Measurements from ENCODE around the gene DLG2.

DLG2 gene

GRCh38 chr11:83862033-83862432, 1765.1 kb downstream of the DLG2 start:
- Histone ChIP-seq H3K4me2 (ENCODE audit: low read depth, low read length) (no peak overlapping the region), H3K27me3 (replicated peaks; ENCODE audit: insufficient read depth, low read length) (no peaks in the 10 kb centered on the region), H3K9ac (ENCODE audit: low read length) (no peak overlapping the region), H3K4me1 (ENCODE audit: low read length) (no peaks in the 10 kb centered on the region), H4K20me1 (ENCODE audit: insufficient read depth, low read length) (no peaks in the 10 kb centered on the region), H3K27ac (ENCODE audit: low read length) (no peak overlapping the region), H3K36me3 (replicated peaks; ENCODE audit: insufficient read depth, low read length) (no peaks in the 10 kb centered on the region), H3K9me2 (replicated peaks; ENCODE audit: insufficient read depth, low read length) (no peaks in the 10 kb centered on the region), H3F3A (ENCODE audit: insufficient read depth, low read length) (no peaks in the 10 kb centered on the region), H3K79me2 (ENCODE audit: low read length) (no peaks in the 10 kb centered on the region), H2AFZ (ENCODE audit: low read length) (no peak overlapping the region), H3K4me3 (ENCODE audit: low read length) (no peak overlapping the region), H3K9me3 (replicated peaks; ENCODE audit: insufficient read depth, low read length) (no peaks in the 10 kb centered on the region)
- DNase-seq, result no peak
- no peak for TF ChIP-seq EZH2 (optimal IDR thresholded peaks at IDR 0.05; ENCODE audit: low read depth, low read length)
- TF ChIP-seq, protein P1, sequence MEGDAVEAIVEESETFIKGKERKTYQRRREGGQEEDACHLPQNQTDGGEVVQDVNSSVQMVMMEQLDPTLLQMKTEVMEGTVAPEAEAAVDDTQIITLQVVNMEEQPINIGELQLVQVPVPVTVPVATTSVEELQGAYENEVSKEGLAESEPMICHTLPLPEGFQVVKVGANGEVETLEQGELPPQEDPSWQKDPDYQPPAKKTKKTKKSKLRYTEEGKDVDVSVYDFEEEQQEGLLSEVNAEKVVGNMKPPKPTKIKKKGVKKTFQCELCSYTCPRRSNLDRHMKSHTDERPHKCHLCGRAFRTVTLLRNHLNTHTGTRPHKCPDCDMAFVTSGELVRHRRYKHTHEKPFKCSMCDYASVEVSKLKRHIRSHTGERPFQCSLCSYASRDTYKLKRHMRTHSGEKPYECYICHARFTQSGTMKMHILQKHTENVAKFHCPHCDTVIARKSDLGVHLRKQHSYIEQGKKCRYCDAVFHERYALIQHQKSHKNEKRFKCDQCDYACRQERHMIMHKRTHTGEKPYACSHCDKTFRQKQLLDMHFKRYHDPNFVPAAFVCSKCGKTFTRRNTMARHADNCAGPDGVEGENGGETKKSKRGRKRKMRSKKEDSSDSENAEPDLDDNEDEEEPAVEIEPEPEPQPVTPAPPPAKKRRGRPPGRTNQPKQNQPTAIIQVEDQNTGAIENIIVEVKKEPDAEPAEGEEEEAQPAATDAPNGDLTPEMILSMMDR (IDR thresholded peaks at IDR 0.05; ENCODE audit: low read length), result no peak
- TF ChIP-seq EZH2phosphoT487 (IDR thresholded peaks at IDR 0.05; ENCODE audit: low read length), result no peak

DNA sequence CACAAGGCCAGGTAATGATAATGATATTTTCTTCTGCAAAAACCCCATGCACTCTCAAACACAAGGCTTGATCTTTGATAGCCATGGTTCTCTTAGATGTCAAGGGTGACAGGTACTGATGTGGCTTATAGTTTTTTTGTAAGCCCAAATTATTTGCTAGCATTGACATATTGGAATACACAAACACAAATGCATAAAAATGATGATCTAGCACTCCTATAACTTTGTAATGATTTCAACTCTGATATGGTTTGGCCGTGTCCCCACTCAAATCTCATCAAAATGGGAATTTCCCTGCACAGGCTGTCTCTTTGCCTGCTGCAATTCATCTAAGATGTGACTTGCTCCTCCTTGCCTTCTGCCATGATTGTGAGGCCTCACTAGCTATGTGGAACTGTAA, 1768.5 kb downstream of the DLG2 start:
- Histone ChIP-seq H3F3A (ENCODE audit: insufficient read depth, low read length) (no peaks in the 10 kb centered on the region), H3K27me3 (replicated peaks; ENCODE audit: insufficient read depth, low read length) (no peaks in the 10 kb centered on the region), H2AFZ (ENCODE audit: low read length) (no peak overlapping the region), H3K4me1 (ENCODE audit: low read length) (no peaks in the 10 kb centered on the region), H3K9me2 (replicated peaks; ENCODE audit: insufficient read depth, low read length) (no peaks in the 10 kb centered on the region), H3K9ac (ENCODE audit: low read length) (no peak overlapping the region), H3K9me3 (replicated peaks; ENCODE audit: insufficient read depth, low read length) (no peaks in the 10 kb centered on the region), H3K36me3 (replicated peaks; ENCODE audit: insufficient read depth, low read length) (no peaks in the 10 kb centered on the region), H3K4me3 (ENCODE audit: low read length) (no peak overlapping the region), H4K20me1 (ENCODE audit: insufficient read depth, low read length) (no peaks in the 10 kb centered on the region), H3K4me2 (ENCODE audit: low read depth, low read length) (no peak overlapping the region), H3K27ac (ENCODE audit: low read length) (no peak overlapping the region), H3K79me2 (ENCODE audit: low read length) (no peaks in the 10 kb centered on the region)
- DNase-seq, result no peak
- no peak for TF ChIP-seq EZH2phosphoT487 (IDR thresholded peaks at IDR 0.05; ENCODE audit: low read length)
- TF ChIP-seq, protein P1 (IDR thresholded peaks at IDR 0.05; ENCODE audit: low read length), result no peak
- TF ChIP-seq EZH2 (optimal IDR thresholded peaks at IDR 0.05; ENCODE audit: low read depth, low read length), result no peak

GRCh38 chr11:83855237-83855636, 1771.9 kb downstream of the DLG2 start:
- Histone ChIP-seq H3F3A (ENCODE audit: insufficient read depth, low read length) (no peaks in the 10 kb centered on the region), H3K9me2 (replicated peaks; ENCODE audit: insufficient read depth, low read length) (no peaks in the 10 kb centered on the region), H3K4me2 (ENCODE audit: low read depth, low read length) (no peak overlapping the region), H3K36me3 (replicated peaks; ENCODE audit: insufficient read depth, low read length) (no peaks in the 10 kb centered on the region), H3K9ac (ENCODE audit: low read length) (no peak overlapping the region), H3K4me3 (ENCODE audit: low read length) (no peak overlapping the region), H3K79me2 (ENCODE audit: low read length) (no peaks in the 10 kb centered on the region), H3K27me3 (replicated peaks; ENCODE audit: insufficient read depth, low read length) (no peaks in the 10 kb centered on the region), H3K9me3 (replicated peaks; ENCODE audit: insufficient read depth, low read length) (no peaks in the 10 kb centered on the region), H4K20me1 (ENCODE audit: insufficient read depth, low read length) (no peaks in the 10 kb centered on the region), H3K27ac (ENCODE audit: low read length) (no peak overlapping the region), H2AFZ (ENCODE audit: low read length) (no peak overlapping the region), H3K4me1 (ENCODE audit: low read length) (no peaks in the 10 kb centered on the region)
- TF ChIP-seq EZH2phosphoT487 (IDR thresholded peaks at IDR 0.05; ENCODE audit: low read length) (no peak), EZH2 (optimal IDR thresholded peaks at IDR 0.05; ENCODE audit: low read depth, low read length) (no peak)
- TF ChIP-seq, protein P1 (IDR thresholded peaks at IDR 0.05; ENCODE audit: low read length), result no peak
- no peak for DNase-seq

Data from MM.1S (cell line).